Hepatocyte (in vitro differentiated cells): Measurements from ENCODE around the gene GSAP. TPM values are rescaled to one million over a fixed set of nuclear protein-coding genes. Genes with fewer than 3 reads are reported as not detected.

Experiments
- DNase-seq: peaks from one replicate; pipeline ENCODE4 v3.0.0-alpha.2; 2016; ENCODE audit warnings: low spot score
- H2AFZ ChIP-seq: fragments of 200-600 bp; sonication (generic); 2 replicates; pipeline ENCODE4 v1.6.0; 2016; ENCODE audit warnings: antibody characterized with exemption, mild to moderate bottlenecking
- H3K27ac ChIP-seq: fragments of 200-600 bp; sonication (generic); 2 replicates; pipeline ENCODE4 v1.5.1; 2016; ENCODE audit warnings: mild to moderate bottlenecking
- H3K27me3 ChIP-seq: fragments of 200-600 bp; sonication (generic); 2 replicates; pipeline ENCODE4 v1.6.1; 2016
- H3K36me3 ChIP-seq: fragments of 200-600 bp; sonication (generic); replicated peaks from 2 replicates; pipeline ENCODE4 v1.5.1; 2016; ENCODE audit warnings: low read depth; ENCODE audit not compliant: insufficient read depth
- H3K4me1 ChIP-seq: fragments of 200-600 bp; sonication (generic); 2 replicates; pipeline ENCODE4 v1.5.1; 2016; ENCODE audit warnings: mild to moderate bottlenecking, moderate library complexity; ENCODE audit not compliant: insufficient read depth
- H3K4me2 ChIP-seq: fragments of 200-600 bp; sonication (generic); 2 replicates; pipeline ENCODE4 v1.6.0; 2016
- H3K4me3 ChIP-seq: fragments of 200-600 bp; sonication (generic); 2 replicates; pipeline ENCODE4 v1.5.1; 2016; ENCODE audit warnings: mild to moderate bottlenecking
- H3K79me2 ChIP-seq: fragments of 200-600 bp; sonication (generic); 2 replicates; pipeline ENCODE4 v1.6.0; 2017; ENCODE audit warnings: mild to moderate bottlenecking
- H3K9me2 ChIP-seq: fragments of 200-600 bp; sonication (generic); replicated peaks from 2 replicates; pipeline ENCODE4 v1.6.0; 2017; ENCODE audit warnings: mild to moderate bottlenecking; ENCODE audit not compliant: insufficient read depth
- H3K9me3 ChIP-seq: fragments of 200-600 bp; sonication (generic); 2 replicates; pipeline ENCODE4 v1.5.1; 2016; ENCODE audit warnings: low read depth, mild to moderate bottlenecking
- H4K20me1 ChIP-seq: fragments of 200-600 bp; sonication (generic); 2 replicates; pipeline ENCODE4 v1.6.0; 2016; ENCODE audit warnings: mild to moderate bottlenecking; ENCODE audit not compliant: insufficient read depth, poor library complexity, severe bottlenecking
- CTCF ChIP-seq: fragments of 200-600 bp; sonication (generic); IDR thresholded peaks from 2 replicates; pipeline ENCODE4 v1.5.1; 2016; ENCODE audit warnings: antibody characterized with exemption, mild to moderate bottlenecking; ENCODE audit not compliant: poor library complexity
- EZH2 ChIP-seq: fragments of 200-600 bp; sonication (generic); IDR thresholded peaks from 2 replicates; pipeline ENCODE4 v1.6.1; 2016; ENCODE audit warnings: antibody characterized with exemption, mild to moderate bottlenecking, borderline replicate concordance
- EZH2phosphoT487 ChIP-seq: fragments of 200-600 bp; sonication (generic); IDR thresholded peaks from one replicate; pipeline ENCODE4 v1.6.1; 2018; ENCODE audit warnings: antibody characterized with exemption, mild to moderate bottlenecking, low read depth, moderate library complexity; ENCODE audit not compliant: unreplicated experiment, severe bottlenecking
- WGBS: methylation state at CpG from one replicate; pipeline ENCODE4 v1.1.6; 2016; ENCODE audit warnings: low lambda C conversion rate; ENCODE audit errors: missing lambda C conversion rate; 5-methylcytosine and 5-hydroxymethylcytosine counted together
- polyA plus RNA-seq: library from polyadenylated mRNA; unstranded; fragments of >200 nt; fragmentation: Nextera tagmentation; extraction: Ambion mirVana; gene quantifications from 2 replicates; pipeline ENCODE4 v1.2.1, GENCODE V29; 2016
- total RNA-seq: library from RNA; depleted of rRNA; stranded (reverse); fragments of >200 nt; gene quantifications from 2 replicates; pipeline ENCODE4 v1.2.3, GENCODE V29; 2014

The GSAP gene
- total and polyA plus RNA-seq, 2 experiments from 2014 or later: 9.9 to 11.1 TPM

DNA sequence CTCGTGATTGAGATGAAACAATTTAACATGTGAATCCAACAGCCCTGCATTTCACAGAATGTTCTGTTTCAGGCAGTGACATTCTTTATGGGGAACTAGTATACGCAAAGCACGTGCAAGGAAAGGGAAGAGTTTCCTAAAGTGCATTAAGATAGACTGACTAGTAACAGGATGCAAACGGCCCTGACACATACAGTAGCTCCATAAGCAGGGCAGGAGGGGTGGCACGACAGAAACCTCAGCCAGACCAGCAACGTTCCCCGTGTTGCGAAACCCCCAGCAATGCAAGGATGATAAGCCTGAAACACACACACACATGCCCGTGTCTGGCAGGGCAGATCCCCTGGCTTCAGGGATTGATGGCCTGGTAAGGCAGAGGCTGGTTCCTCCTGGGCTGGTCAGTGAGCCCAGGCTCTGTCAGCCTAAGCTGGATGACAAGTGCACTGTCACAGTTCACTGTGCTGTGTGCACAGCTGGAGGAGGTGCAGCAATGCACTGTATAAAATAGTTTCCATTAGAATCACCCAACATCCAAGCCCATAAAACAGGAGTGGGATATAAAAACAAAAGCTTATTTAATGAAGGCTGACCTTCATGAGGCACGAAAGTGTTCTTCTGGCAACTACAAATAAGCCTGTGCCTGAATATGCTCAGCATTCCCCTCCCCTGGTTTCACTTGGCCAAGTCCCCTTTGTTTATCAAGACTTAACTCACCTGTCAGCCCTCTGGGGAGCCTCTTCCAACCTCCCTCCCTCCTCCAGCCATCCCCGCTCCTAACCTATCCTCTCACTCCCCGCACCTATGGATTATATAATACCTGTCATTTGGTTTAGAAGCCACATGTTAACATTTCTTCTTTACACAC lies 88.8 kb downstream of the GSAP start:
- WGBS: 45% methylated on average over 12 of the region's 12 CpGs
- TF ChIP-seq EZH2phosphoT487 (no peak), CTCF (no peak)
- no peak overlapping the region for H3K4me3 ChIP-seq
- H3K79me2 ChIP-seq: no peaks in the 10 kb centered on the region
- H3K36me3 ChIP-seq: no peaks in the 10 kb centered on the region
- no peaks in the 10 kb centered on the region for H3K9me3 ChIP-seq
- no peaks in the 10 kb centered on the region for H3K9me2 ChIP-seq
- no peaks in the 10 kb centered on the region for H3K27me3 ChIP-seq
- peak; percentile 65 for DNase-seq
- H4K20me1 ChIP-seq: no peaks in the 10 kb centered on the region
- peaks cover 16% of the 10 kb centered on the region for H3K4me1 ChIP-seq
- peak overlapping the region; percentile 17 for H3K4me2 ChIP-seq
- H2AFZ ChIP-seq: no peak overlapping the region
- H3K27ac ChIP-seq: peak overlapping the region; percentile 27

- Histone ChIP-seq H3K36me3 (no peaks in the 10 kb centered on the region), H3K79me2 (no peaks in the 10 kb centered on the region), H3K4me1 (peaks cover 16% of the 10 kb centered on the region), H2AFZ (no peak overlapping the region), H3K4me3 (no peak overlapping the region), H3K4me2 (no peak overlapping the region), H3K27ac (peak overlapping the region; percentile 27), H3K9me3 (no peaks in the 10 kb centered on the region), H3K9me2 (no peaks in the 10 kb centered on the region), H3K27me3 (no peaks in the 10 kb centered on the region), H4K20me1 (no peaks in the 10 kb centered on the region)
- WGBS: 80% methylated on average over 3 of the region's 3 CpGs
- DNase-seq: no peak
- TF ChIP-seq EZH2phosphoT487 (no peak), CTCF (no peak), EZH2 (no peak)
These were observed 90.0 kb downstream of the GSAP start for GRCh38 chr7:77326131-77326530.

DNA sequence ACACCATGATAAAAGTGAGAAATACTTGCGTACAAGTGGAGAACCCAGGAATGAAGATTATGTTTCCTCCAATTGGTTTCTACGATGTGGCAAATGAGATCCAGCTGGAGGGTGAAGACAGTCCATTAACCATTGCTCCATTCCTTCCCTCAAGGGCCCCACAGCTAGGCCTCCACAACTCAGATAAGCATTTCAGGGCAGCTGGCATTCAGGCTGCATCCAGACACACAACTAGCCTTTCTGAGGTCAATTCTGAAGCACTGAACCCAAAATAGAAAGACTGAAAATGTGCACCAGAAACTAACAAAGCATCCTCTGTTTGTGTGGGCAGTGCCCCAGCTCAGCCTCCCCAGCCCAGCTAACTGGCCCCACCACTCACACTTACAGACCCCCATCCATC lies 94.8 kb downstream of the GSAP start:
- H4K20me1 ChIP-seq: no peaks in the 10 kb centered on the region
- no peak overlapping the region for H3K4me3 ChIP-seq
- H3K9me2 ChIP-seq: no peaks in the 10 kb centered on the region
- DNase-seq: no peak
- no peaks in the 10 kb centered on the region for H3K9me3 ChIP-seq
- no peak overlapping the region for H3K27ac ChIP-seq
- no peak overlapping the region for H3K4me2 ChIP-seq
- no peaks in the 10 kb centered on the region for H3K4me1 ChIP-seq
- H2AFZ ChIP-seq: no peak overlapping the region
- WGBS: 72% methylated on average over 2 of the region's 2 CpGs
- TF ChIP-seq CTCF: no peak
- no peaks in the 10 kb centered on the region for H3K27me3 ChIP-seq
- H3K79me2 ChIP-seq: no peaks in the 10 kb centered on the region
- H3K36me3 ChIP-seq: no peaks in the 10 kb centered on the region

GRCh38 chr7:77320714-77321113 lies 95.4 kb downstream of the GSAP start:
- H3K4me3 ChIP-seq: no peak overlapping the region
- no peak for TF ChIP-seq EZH2
- no peak overlapping the region for H3K27ac ChIP-seq
- 78% methylated on average over 2 of the region's 2 CpGs for WGBS
- no peaks in the 10 kb centered on the region for H3K79me2 ChIP-seq
- no peaks in the 10 kb centered on the region for H3K36me3 ChIP-seq
- H3K4me2 ChIP-seq: no peak overlapping the region
- no peak overlapping the region for H2AFZ ChIP-seq
- no peaks in the 10 kb centered on the region for H3K9me2 ChIP-seq
- H3K9me3 ChIP-seq: no peaks in the 10 kb centered on the region
- DNase-seq: no peak
- no peaks in the 10 kb centered on the region for H4K20me1 ChIP-seq
- no peaks in the 10 kb centered on the region for H3K27me3 ChIP-seq
- H3K4me1 ChIP-seq: no peaks in the 10 kb centered on the region
